Coronary artery (tissue), 2 donors: ENCODE results near the gene KRTAP13-1.

Experiments
- DNase-seq: peaks from one replicate; pipeline ENCODE4 v3.0.0-alpha.2; 2017; ENCODE audit warnings: low spot score
- H3K27ac ChIP-seq, 2 donors: fragments of 200-600 bp; sonication (generic); one replicate each; pipeline ENCODE4 v1.5.1; 2016 to 2019
- H3K4me3 ChIP-seq: fragments of 200-600 bp; sonication (generic); 2 replicates; pipeline ENCODE4 v1.5.1; 2016; ENCODE audit warnings: mild to moderate bottlenecking, moderate library complexity
- TF ChIP-seq, protein P1 (sequence below): fragments of 200-600 bp; sonication (generic); IDR thresholded peaks from one replicate; pipeline ENCODE4 v1.5.1; 2019; ENCODE audit warnings: antibody characterized with exemption

KRTAP13-1 gene

DNA sequence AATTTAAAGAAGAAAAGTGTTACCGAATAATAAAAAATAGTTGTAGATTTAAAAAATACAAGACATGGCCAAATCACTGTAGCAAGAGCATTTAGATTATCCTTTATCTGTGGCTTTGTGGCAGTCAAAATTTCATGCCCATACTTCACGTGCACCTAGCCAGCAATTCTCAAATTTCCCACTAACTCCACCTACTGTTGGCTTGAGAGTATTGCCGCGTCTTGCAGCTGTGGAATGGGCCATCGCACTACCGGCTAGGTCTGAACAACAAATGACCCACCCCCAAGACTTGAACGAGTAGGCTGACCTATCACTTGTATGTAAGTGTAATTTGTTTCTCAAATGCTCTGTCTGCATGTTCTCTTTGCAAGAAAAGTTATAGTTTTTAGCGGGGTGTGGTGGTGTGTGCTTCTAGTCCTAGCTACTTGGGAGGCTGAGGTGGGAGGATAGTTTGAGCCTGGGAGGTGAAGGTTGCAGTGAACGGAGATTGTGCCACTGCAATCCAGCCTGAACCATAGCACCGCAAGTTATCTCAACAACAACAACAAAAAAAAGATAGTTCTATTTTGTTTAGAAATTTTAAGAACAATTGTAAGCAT is 38.3 kb downstream of the KRTAP13-1 start:
- no peak overlapping the region for H3K4me3 ChIP-seq
- TF ChIP-seq, protein P1, sequence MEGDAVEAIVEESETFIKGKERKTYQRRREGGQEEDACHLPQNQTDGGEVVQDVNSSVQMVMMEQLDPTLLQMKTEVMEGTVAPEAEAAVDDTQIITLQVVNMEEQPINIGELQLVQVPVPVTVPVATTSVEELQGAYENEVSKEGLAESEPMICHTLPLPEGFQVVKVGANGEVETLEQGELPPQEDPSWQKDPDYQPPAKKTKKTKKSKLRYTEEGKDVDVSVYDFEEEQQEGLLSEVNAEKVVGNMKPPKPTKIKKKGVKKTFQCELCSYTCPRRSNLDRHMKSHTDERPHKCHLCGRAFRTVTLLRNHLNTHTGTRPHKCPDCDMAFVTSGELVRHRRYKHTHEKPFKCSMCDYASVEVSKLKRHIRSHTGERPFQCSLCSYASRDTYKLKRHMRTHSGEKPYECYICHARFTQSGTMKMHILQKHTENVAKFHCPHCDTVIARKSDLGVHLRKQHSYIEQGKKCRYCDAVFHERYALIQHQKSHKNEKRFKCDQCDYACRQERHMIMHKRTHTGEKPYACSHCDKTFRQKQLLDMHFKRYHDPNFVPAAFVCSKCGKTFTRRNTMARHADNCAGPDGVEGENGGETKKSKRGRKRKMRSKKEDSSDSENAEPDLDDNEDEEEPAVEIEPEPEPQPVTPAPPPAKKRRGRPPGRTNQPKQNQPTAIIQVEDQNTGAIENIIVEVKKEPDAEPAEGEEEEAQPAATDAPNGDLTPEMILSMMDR = peak; percentile 47
- DNase-seq = no peak
- H3K27ac ChIP-seq = no peak overlapping the region

DNA sequence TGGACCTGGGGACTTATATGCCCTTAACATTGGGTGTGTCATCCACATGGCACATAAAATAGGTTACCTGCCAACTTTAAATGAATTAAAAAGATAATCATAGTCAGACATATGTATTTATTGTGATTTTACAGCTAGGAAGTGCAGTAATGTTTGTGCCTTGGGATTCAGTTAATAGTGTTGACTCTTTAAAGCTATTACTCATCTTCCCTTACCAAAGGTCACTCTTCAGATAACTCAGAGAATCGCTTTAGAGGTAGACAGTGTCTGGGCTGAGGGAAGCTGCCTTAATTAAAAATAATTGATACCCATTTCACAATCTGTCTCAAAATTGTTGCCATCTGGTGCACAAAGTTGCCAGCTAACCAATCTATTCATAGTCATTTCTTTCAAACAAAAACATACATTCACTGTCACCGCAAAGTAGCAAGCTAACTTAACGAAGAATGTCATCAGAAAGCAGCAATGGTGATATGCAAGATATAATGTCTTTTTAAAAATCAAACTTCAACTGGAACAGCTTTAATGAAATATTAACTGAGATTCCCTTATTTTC is 41.3 kb downstream of the KRTAP13-1 start:
- no peak overlapping the region for H3K27ac ChIP-seq
- TF ChIP-seq, protein P1 = no peak
- H3K4me3 ChIP-seq = no peak overlapping the region
- no peak for DNase-seq

DNA sequence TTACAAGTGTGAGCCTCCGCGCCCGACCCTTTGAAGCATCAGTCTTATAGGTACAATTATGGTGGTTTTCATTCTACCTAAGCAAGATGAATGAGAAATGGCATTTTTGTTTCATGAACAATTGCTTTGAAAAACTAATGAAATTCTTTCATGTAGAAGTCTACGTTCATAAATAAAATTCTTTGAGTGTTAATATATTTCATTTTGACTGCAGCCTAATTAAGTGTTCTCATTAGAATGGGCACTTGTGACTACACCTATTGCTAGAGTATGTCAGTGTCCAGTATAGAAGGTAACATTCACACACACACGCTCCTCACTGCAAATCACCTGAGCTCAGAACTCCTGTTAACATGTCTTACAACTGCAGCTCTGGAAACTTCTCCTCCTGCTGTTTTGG is 44.1 kb downstream of the KRTAP13-1 start, which contains the start of gene KRTAP15-1:
TSS of gene KRTAP15-1 (plus strand) at position 301 of the 400 bp plus-strand sequence. CDS start at position 354, 53 bp downstream.
- H3K27ac ChIP-seq = no peak within 1 kb of the TSS
- H3K4me3 ChIP-seq = no peak within 1 kb of the TSS
- no peak for DNase-seq
- TF ChIP-seq, protein P1 = no peak

DNA sequence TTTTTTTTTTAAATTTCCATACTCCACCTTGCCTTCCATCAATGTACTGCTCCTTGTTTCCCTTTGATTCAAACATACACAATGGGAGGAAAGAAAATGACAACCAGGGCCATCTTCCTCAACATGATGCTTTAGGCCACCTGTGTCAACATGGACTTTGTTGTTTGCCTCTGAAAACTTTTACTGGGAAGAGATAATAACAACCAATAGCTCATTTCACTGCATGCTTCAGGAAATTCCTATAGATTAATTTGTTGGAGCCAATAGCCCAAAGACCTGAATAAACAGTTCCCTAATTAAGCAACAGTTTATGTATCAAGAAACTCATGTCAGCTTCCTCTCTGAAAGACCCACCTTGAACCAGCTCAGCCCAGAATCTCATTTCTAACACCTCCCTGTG is 47.4 kb downstream of the KRTAP13-1 start:
- TF ChIP-seq, protein P1 = no peak
- DNase-seq = no peak
- Histone ChIP-seq H3K27ac (no peak overlapping the region), H3K4me3 (no peak overlapping the region)

DNA sequence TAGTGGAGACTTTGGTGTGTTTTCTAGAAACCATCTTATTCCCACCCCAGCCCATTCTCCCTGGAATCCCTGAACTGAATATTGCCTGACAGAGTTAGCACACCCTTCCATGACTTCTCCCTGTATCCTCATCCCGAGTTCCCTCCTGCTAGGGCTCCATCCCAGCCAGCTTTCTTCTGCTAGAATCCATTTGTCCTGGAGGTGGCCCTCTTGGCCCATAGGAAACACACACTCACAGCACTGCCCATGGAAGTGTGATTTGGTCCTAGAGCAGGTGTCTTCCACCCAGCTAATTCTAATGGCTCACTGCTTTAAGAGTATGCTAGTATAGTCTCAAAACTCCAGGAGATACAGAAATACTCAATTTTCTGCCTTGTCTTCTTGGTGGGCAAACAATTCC is 48.4 kb downstream of the KRTAP13-1 start:
- H3K27ac ChIP-seq = no peak overlapping the region
- no peak for DNase-seq
- TF ChIP-seq, protein P1 = no peak
- no peak overlapping the region for H3K4me3 ChIP-seq
